GM18858 (cell line): Measurements from ENCODE around the gene RUNDC3A.
"Not testable (repeated sequence)": the region's sequence is repeated elsewhere in the genome, so short reads cannot be mapped to it uniquely, and the experiment has no call there.

Experiments used
- ATAC-seq: cut with Tn5 transposase; IDR thresholded peaks from one replicate; pipeline ENCODE4 v1.9.1; 2021; ENCODE audit not compliant: unreplicated experiment

Gene RUNDC3A

GRCh38 chr17:44318077-44318892 lies 9.9 kb downstream of the RUNDC3A start:
- ATAC-seq = no peak

- ATAC-seq = no peak
Observed at GRCh38 chr17:44320066-44320465, 11.7 kb downstream of the RUNDC3A start.

GRCh38 chr17:44321246-44322120 lies 13.1 kb downstream of the RUNDC3A start:
- ATAC-seq = no peak

GRCh38 chr17:44322236-44322895 lies 14.0 kb downstream of the RUNDC3A start:
- ATAC-seq = no peak

- no peak for ATAC-seq
Observed at GRCh38 chr17:44323359-44324091, 15.1 kb downstream of the RUNDC3A start.

- ATAC-seq = no peak
Observed at GRCh38 chr17:44324092-44324570, 15.7 kb downstream of the RUNDC3A start.

- ATAC-seq = peak; percentile 58
Observed at GRCh38 chr17:44324571-44325275, 16.3 kb downstream of the RUNDC3A start, which contains the start of gene SLC25A39. TSS of gene SLC25A39 (minus strand) at chr17:44324823. CDS start at chr17:44323562, 1,261 bp downstream.

- ATAC-seq = no peak
Observed at GRCh38 chr17:44326861-44327444, 18.6 kb downstream of the RUNDC3A start.

GRCh38 chr17:44327715-44328449 lies 19.5 kb downstream of the RUNDC3A start:
- no peak for ATAC-seq

- ATAC-seq = not testable (repeated sequence)
Observed at GRCh38 chr17:44329516-44329915, 21.1 kb downstream of the RUNDC3A start.

- not testable (repeated sequence) for ATAC-seq
Observed at GRCh38 chr17:44330263-44330662, 21.9 kb downstream of the RUNDC3A start.

- no peak for ATAC-seq
Observed at GRCh38 chr17:44331249-44331760, 22.9 kb downstream of the RUNDC3A start.

GRCh38 chr17:44333371-44333770 lies 25.0 kb downstream of the RUNDC3A start:
- ATAC-seq = no peak

- ATAC-seq = no peak
Observed at GRCh38 chr17:44334315-44334714, 25.9 kb downstream of the RUNDC3A start.

GRCh38 chr17:44334727-44335126 lies 26.3 kb downstream of the RUNDC3A start:
- no peak for ATAC-seq

- no peak for ATAC-seq
Observed at GRCh38 chr17:44335564-44335963, 27.2 kb downstream of the RUNDC3A start.

- ATAC-seq = no peak
Observed at GRCh38 chr17:44335968-44336367, 27.6 kb downstream of the RUNDC3A start.

GRCh38 chr17:44338702-44339101 lies 30.3 kb downstream of the RUNDC3A start:
- ATAC-seq = no peak
